ENCODE results near the gene IKZF3.

Gene IKZF3

DNA sequence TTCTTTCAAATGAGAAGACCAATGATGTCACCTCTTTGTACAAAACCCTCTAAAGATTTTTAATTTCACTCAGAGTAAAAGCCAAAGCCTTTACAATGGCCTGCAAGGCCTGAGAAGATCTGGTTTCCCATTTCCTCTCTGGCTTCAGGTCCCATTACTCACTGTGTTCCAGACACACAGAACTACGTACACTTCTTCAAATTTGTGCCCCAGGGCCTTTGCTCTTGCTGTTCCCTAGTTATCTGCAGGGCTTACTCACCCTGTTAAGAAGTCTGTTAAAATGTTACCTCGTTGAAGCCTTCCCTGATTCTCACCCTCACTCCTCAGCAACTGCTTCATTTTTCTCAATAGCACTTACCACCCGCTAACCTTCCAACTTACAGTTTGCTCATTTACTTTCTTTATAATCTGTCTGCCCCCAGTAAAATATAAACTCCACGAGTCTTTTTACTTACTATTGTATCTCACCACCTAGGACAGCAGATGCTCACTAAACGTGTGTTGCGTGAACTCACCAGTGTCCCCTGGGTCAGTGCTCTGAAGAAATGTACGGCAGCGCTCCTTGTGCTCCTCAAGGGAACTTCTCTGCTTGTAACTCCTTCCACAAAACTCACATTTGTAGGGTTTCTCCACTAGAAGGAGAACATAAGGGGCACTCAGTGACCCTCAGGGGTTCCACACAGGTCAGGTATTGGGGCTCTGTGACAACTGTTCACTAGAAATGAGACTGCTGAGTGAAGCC is 76.2 kb downstream of the IKZF3 start:
- H3K9me2 ChIP-seq (replicated peaks; ENCODE audit: low read depth, low read length): no peaks in the 10 kb centered on the region
- H3K9ac ChIP-seq (ENCODE audit: low read depth, low read length, poor library complexity, severe bottlenecking): no peak overlapping the region
- H3F3A ChIP-seq (ENCODE audit: low read depth): no peaks in the 10 kb centered on the region
- no peak overlapping the region for H3K4me3 ChIP-seq (ENCODE audit: low read length, poor library complexity, severe bottlenecking)
- H3K79me2 ChIP-seq (ENCODE audit: insufficient read depth, low read length): no peaks in the 10 kb centered on the region
- no peak overlapping the region for H3K4me2 ChIP-seq (ENCODE audit: low read depth, low read length, poor library complexity, severe bottlenecking)
- peaks cover 30% of the 10 kb centered on the region for H3K27me3 ChIP-seq (ENCODE audit: insufficient read depth, low read length, poor library complexity, severe bottlenecking)
- H3K9me3 ChIP-seq (ENCODE audit: insufficient read depth, low read depth, low read length): no peaks in the 10 kb centered on the region
- no peaks in the 10 kb centered on the region for H4K20me1 ChIP-seq (ENCODE audit: insufficient read depth, low read length, poor library complexity, severe bottlenecking)
- TF ChIP-seq EZH2phosphoT487 (IDR thresholded peaks at IDR 0.05; ENCODE audit: borderline replicate concordance) (no peak), CTCF (conservative IDR thresholded peaks at IDR 0.05; ENCODE audit: low read length) (no peak)
- H3K36me3 ChIP-seq (ENCODE audit: insufficient read depth, low read length): no peaks in the 10 kb centered on the region
- H3K4me1 ChIP-seq (ENCODE audit: insufficient read depth, low read length, poor library complexity, severe bottlenecking): no peaks in the 10 kb centered on the region
- H2AFZ ChIP-seq (ENCODE audit: low read length): no peak overlapping the region

DNA sequence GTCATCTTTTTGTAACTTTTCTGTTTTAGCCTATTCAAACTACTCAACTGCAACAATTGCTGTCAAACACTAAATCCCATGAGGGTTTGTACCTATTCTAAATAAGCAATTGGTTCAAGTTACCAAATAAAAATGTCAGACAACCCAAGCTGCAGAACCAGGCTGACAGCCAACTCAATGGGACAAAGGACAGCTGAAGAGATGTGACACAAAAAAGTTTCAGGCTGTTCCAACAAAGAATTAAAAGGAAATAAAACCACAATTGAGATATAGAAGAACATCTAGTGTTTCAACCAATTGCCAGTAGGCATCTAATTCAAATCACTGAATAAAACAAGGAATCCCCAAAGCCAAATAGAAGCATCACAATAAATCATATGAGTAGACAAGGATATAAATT is 77.1 kb downstream of the IKZF3 start:
- H3F3A ChIP-seq (ENCODE audit: low read depth): no peaks in the 10 kb centered on the region
- no peak overlapping the region for H3K4me2 ChIP-seq (ENCODE audit: low read depth, low read length, poor library complexity, severe bottlenecking)
- no peaks in the 10 kb centered on the region for H3K9me2 ChIP-seq (replicated peaks; ENCODE audit: low read depth, low read length)
- no peaks in the 10 kb centered on the region for H3K79me2 ChIP-seq (ENCODE audit: insufficient read depth, low read length)
- H4K20me1 ChIP-seq (ENCODE audit: insufficient read depth, low read length, poor library complexity, severe bottlenecking): no peaks in the 10 kb centered on the region
- H2AFZ ChIP-seq (ENCODE audit: low read length): no peak overlapping the region
- TF ChIP-seq EZH2phosphoT487 (IDR thresholded peaks at IDR 0.05; ENCODE audit: borderline replicate concordance) (no peak), CTCF (conservative IDR thresholded peaks at IDR 0.05; ENCODE audit: low read length) (no peak)
- no peak overlapping the region for H3K9ac ChIP-seq (ENCODE audit: low read depth, low read length, poor library complexity, severe bottlenecking)
- no peaks in the 10 kb centered on the region for H3K36me3 ChIP-seq (ENCODE audit: insufficient read depth, low read length)
- H3K4me3 ChIP-seq (ENCODE audit: low read length, poor library complexity, severe bottlenecking): no peak overlapping the region
- H3K27me3 ChIP-seq (ENCODE audit: insufficient read depth, low read length, poor library complexity, severe bottlenecking): peaks cover 38% of the 10 kb centered on the region
- H3K9me3 ChIP-seq (ENCODE audit: insufficient read depth, low read depth, low read length): no peaks in the 10 kb centered on the region
- no peaks in the 10 kb centered on the region for H3K4me1 ChIP-seq (ENCODE audit: insufficient read depth, low read length, poor library complexity, severe bottlenecking)

GRCh38 chr17:39782980-39783379 is 81.1 kb downstream of the IKZF3 start:
- no peaks in the 10 kb centered on the region for H3K9me2 ChIP-seq (replicated peaks; ENCODE audit: low read depth, low read length)
- no peak overlapping the region for H3K4me2 ChIP-seq (ENCODE audit: low read depth, low read length, poor library complexity, severe bottlenecking)
- H3K4me1 ChIP-seq (ENCODE audit: insufficient read depth, low read length, poor library complexity, severe bottlenecking): peaks cover 7% of the 10 kb centered on the region
- no peak overlapping the region for H3K4me3 ChIP-seq (ENCODE audit: low read length, poor library complexity, severe bottlenecking)
- no peak overlapping the region for H2AFZ ChIP-seq (ENCODE audit: low read length)
- no peaks in the 10 kb centered on the region for H3K9me3 ChIP-seq (ENCODE audit: insufficient read depth, low read depth, low read length)
- no peaks in the 10 kb centered on the region for H3K79me2 ChIP-seq (ENCODE audit: insufficient read depth, low read length)
- H3K27me3 ChIP-seq (ENCODE audit: insufficient read depth, low read length, poor library complexity, severe bottlenecking): peaks cover 51% of the 10 kb centered on the region
- H3K9ac ChIP-seq (ENCODE audit: low read depth, low read length, poor library complexity, severe bottlenecking): no peak overlapping the region
- no peaks in the 10 kb centered on the region for H4K20me1 ChIP-seq (ENCODE audit: insufficient read depth, low read length, poor library complexity, severe bottlenecking)
- no peaks in the 10 kb centered on the region for H3K36me3 ChIP-seq (ENCODE audit: insufficient read depth, low read length)
- TF ChIP-seq CTCF (conservative IDR thresholded peaks at IDR 0.05; ENCODE audit: low read length) (no peak), EZH2phosphoT487 (IDR thresholded peaks at IDR 0.05; ENCODE audit: borderline replicate concordance) (no peak)
- H3F3A ChIP-seq (ENCODE audit: low read depth): no peaks in the 10 kb centered on the region

Data from Loucy (cell line).